ENCODE results near the gene NDUFS1. TPM values are rescaled to one million over a fixed set of nuclear protein-coding genes. Genes with fewer than 3 reads are reported as not detected.
"Not testable (repeated sequence)": the region's sequence is repeated elsewhere in the genome, so short reads cannot be mapped to it uniquely, and the experiment has no call there.

The NDUFS1 gene
- 145 and 191 TPM in 2 replicates for total RNA-seq
- polyA plus RNA-seq, result 86.8 and 113 TPM in 2 replicates

- TF ChIP-seq CTCF (IDR thresholded peaks at IDR 0.05; ENCODE audit: low read depth, low read length), result no peak
- H3K27ac ChIP-seq, result peak within 1 kb of the TSS; percentile 95
- peak within 1 kb of the TSS; percentile 76 for H3K4me3 ChIP-seq
- H3K9me3 ChIP-seq (ENCODE audit: low read depth), result no peaks in the 10 kb centered on the region
- peaks cover 8% of the 10 kb centered on the region for H3K4me1 ChIP-seq (ENCODE audit: low read depth)
- peak; percentile 99 for DNase-seq (ENCODE audit: low read depth in 1 of 2, low spot score in 1 of 2)
- H3K27me3 ChIP-seq, result no peaks in the 10 kb centered on the region
- H3K36me3 ChIP-seq, result peaks cover 33% of the 10 kb centered on the region
These were observed at the start of gene NDUFS1, which contains the start of gene EEF1B2 for GRCh38 chr2:206159346-206160124. Gene NDUFS1 (minus strand): TSS chr2:206159444. CDS start chr2:206153678, 5,766 bp downstream. Gene EEF1B2 (plus strand): TSS chr2:206159895. CDS start chr2:206159980, 85 bp downstream.

- no peak overlapping the region for H3K27ac ChIP-seq
- no peaks in the 10 kb centered on the region for H3K27me3 ChIP-seq
- no peaks in the 10 kb centered on the region for H3K9me3 ChIP-seq (ENCODE audit: low read depth)
- no peak for DNase-seq (ENCODE audit: low read depth in 1 of 2, low spot score in 1 of 2)
- no peaks in the 10 kb centered on the region for H3K36me3 ChIP-seq
- TF ChIP-seq CTCF (IDR thresholded peaks at IDR 0.05; ENCODE audit: low read depth, low read length), result no peak
- H3K4me1 ChIP-seq (ENCODE audit: low read depth), result peaks cover 17% of the 10 kb centered on the region
- H3K4me3 ChIP-seq, result no peak overlapping the region
These were observed 49.7 kb upstream of the NDUFS1 start for GRCh38 chr2:206208900-206209299.

- DNase-seq (ENCODE audit: low read depth in 1 of 2, low spot score in 1 of 2); H3K4me3 ChIP-seq; H3K4me1 ChIP-seq (ENCODE audit: low read depth); H3K27ac ChIP-seq; H3K36me3 ChIP-seq; H3K27me3 ChIP-seq; H3K9me3 ChIP-seq (ENCODE audit: low read depth): not testable (repeated sequence)
These were observed 48.1 kb upstream of the NDUFS1 start for GRCh38 chr2:206207316-206207715.

GRCh38 chr2:206204710-206205109 is 45.5 kb upstream of the NDUFS1 start:
- Histone ChIP-seq H3K9me3 (ENCODE audit: low read depth) (no peaks in the 10 kb centered on the region), H3K27me3 (no peaks in the 10 kb centered on the region), H3K4me1 (ENCODE audit: low read depth) (no peaks in the 10 kb centered on the region), H3K36me3 (no peaks in the 10 kb centered on the region), H3K27ac (no peak overlapping the region), H3K4me3 (no peak overlapping the region)
- no peak for DNase-seq (ENCODE audit: low read depth in 1 of 2, low spot score in 1 of 2)
- TF ChIP-seq CTCF (IDR thresholded peaks at IDR 0.05; ENCODE audit: low read depth, low read length), result no peak

- H3K36me3 ChIP-seq, result no peaks in the 10 kb centered on the region
- DNase-seq (ENCODE audit: low read depth in 1 of 2, low spot score in 1 of 2), result no peak
- no peaks in the 10 kb centered on the region for H3K4me1 ChIP-seq (ENCODE audit: low read depth)
- H3K27me3 ChIP-seq, result peaks cover 4% of the 10 kb centered on the region
- no peak overlapping the region for H3K4me3 ChIP-seq
- TF ChIP-seq CTCF (IDR thresholded peaks at IDR 0.05; ENCODE audit: low read depth, low read length), result no peak
- H3K27ac ChIP-seq, result no peak overlapping the region
- no peaks in the 10 kb centered on the region for H3K9me3 ChIP-seq (ENCODE audit: low read depth)
These were observed 44.1 kb upstream of the NDUFS1 start for GRCh38 chr2:206203331-206203730.

GRCh38 chr2:206202446-206202845 is 43.2 kb upstream of the NDUFS1 start:
- Histone ChIP-seq H3K4me3 (no peak overlapping the region), H3K9me3 (ENCODE audit: low read depth) (no peaks in the 10 kb centered on the region), H3K27ac (no peak overlapping the region), H3K27me3 (peaks cover 4% of the 10 kb centered on the region), H3K4me1 (ENCODE audit: low read depth) (no peaks in the 10 kb centered on the region), H3K36me3 (no peaks in the 10 kb centered on the region)
- DNase-seq (ENCODE audit: low read depth in 1 of 2, low spot score in 1 of 2), result no peak
- no peak for TF ChIP-seq CTCF (IDR thresholded peaks at IDR 0.05; ENCODE audit: low read depth, low read length)

Measured in cardiac muscle cell (in vitro differentiated cells and primary cell).